Measurements from ENCODE around the gene DCAF17.

- TF ChIP-seq CTCF (conservative IDR thresholded peaks at IDR 0.05; ENCODE audit: low read length) (no peak), EZH2phosphoT487 (IDR thresholded peaks at IDR 0.05; ENCODE audit: borderline replicate concordance, low read depth, low read length) (no peak)
Measured at GRCh38 chr2:171480908-171481307, 46.9 kb downstream of the DCAF17 start.
